Testis (tissue), 2 donors: ENCODE data around the gene AK1.

Source experiments
- CTCF ChIP-seq, 3 experiments: fragments of 450-650 bp in 2 of 3; fragments of 200-600 bp in 1 of 3; sonication (generic) in 1 of 3; IDR thresholded peaks; one replicate each; pipeline ENCODE4 v1.5.1; 2016 to 2019; ENCODE audit warnings: antibody characterized with exemption in 3 of 3, mild to moderate bottlenecking in 2 of 3, moderate library complexity in 1 of 3
- POLR2A ChIP-seq: fragments of 450-650 bp; IDR thresholded peaks from one replicate; pipeline ENCODE4 v1.6.1; 2017; ENCODE audit warnings: antibody characterized with exemption, mild to moderate bottlenecking, moderate library complexity

GRCh38 chr9:127825319-127826051, 52.0 kb downstream of the AK1 start:
- TF ChIP-seq POLR2A = no peak
- peak in 1 of 3 experiments; percentile 46 for TF ChIP-seq CTCF (IDR thresholded peaks at IDR 0.05)
